Osteoblast (primary cell): ENCODE data around the gene ZFAND3. TPM values are rescaled to one million over a fixed set of nuclear protein-coding genes. Genes with fewer than 3 reads are reported as not detected.

Source experiments
- DNase-seq: peaks from one replicate; pipeline ENCODE4 v3.0.0; 2011; ENCODE audit warnings: low spot score, mixed read lengths; ENCODE audit not compliant: insufficient read length; ENCODE audit errors: missing footprints
- H2AFZ ChIP-seq: 2 replicates; pipeline ENCODE4 v1.6.0; 2011; ENCODE audit warnings: mild to moderate bottlenecking, low read length
- H3K27ac ChIP-seq: 2 replicates; pipeline ENCODE4 v1.5.1; 2011; ENCODE audit warnings: mild to moderate bottlenecking, low read depth, low read length, moderate library complexity
- H3K27me3 ChIP-seq: 2 replicates; pipeline ENCODE4 v1.6.0; 2012; ENCODE audit warnings: mild to moderate bottlenecking, control low read depth, inconsistent platforms, low read length, moderate library complexity; ENCODE audit not compliant: insufficient read depth
- H3K36me3 ChIP-seq: 2 replicates; pipeline ENCODE4 v1.5.1; 2011; ENCODE audit warnings: mild to moderate bottlenecking, low read length, control low read depth, moderate library complexity; ENCODE audit not compliant: insufficient read depth
- H3K4me1 ChIP-seq: 2 replicates; pipeline ENCODE4 v1.5.1; 2011; ENCODE audit warnings: mild to moderate bottlenecking, low read length, control low read depth, moderate library complexity; ENCODE audit not compliant: insufficient read depth
- H3K4me2 ChIP-seq: 2 replicates; pipeline ENCODE4 v1.6.0; 2011; ENCODE audit warnings: mild to moderate bottlenecking, low read length; ENCODE audit not compliant: insufficient read depth
- H3K4me3 ChIP-seq: fragments of 200-600 bp; sonication (generic); 3 replicates; pipeline ENCODE4 v1.5.1; 2012; ENCODE audit warnings: mild to moderate bottlenecking, low read length, inconsistent platforms; ENCODE audit not compliant: insufficient read depth
- H3K79me2 ChIP-seq: 2 replicates; pipeline ENCODE4 v1.6.0; 2012; ENCODE audit warnings: mild to moderate bottlenecking, low read length, control low read depth, inconsistent platforms; ENCODE audit not compliant: insufficient read depth
- H3K9me3 ChIP-seq: 2 replicates; pipeline ENCODE4 v1.5.1; 2011; ENCODE audit warnings: low read depth, low read length, control low read depth
- H4K20me1 ChIP-seq: 2 replicates; pipeline ENCODE4 v1.6.0; 2012; ENCODE audit warnings: mild to moderate bottlenecking, low read length, control low read depth; ENCODE audit not compliant: insufficient read depth
- CTCF ChIP-seq: IDR thresholded peaks from 2 replicates; pipeline ENCODE4 v1.5.1; 2011; ENCODE audit warnings: mild to moderate bottlenecking, low read depth, low read length, moderate library complexity; ENCODE audit errors: extremely low read depth
- total RNA-seq: library from RNA; depleted of rRNA; stranded (reverse); fragments of >200 nt; gene quantifications from 2 replicates; pipeline ENCODE4 v1.2.3, GENCODE V29; 2012

Gene ZFAND3
- total RNA-seq, 1 donor: 27.1 TPM

DNA sequence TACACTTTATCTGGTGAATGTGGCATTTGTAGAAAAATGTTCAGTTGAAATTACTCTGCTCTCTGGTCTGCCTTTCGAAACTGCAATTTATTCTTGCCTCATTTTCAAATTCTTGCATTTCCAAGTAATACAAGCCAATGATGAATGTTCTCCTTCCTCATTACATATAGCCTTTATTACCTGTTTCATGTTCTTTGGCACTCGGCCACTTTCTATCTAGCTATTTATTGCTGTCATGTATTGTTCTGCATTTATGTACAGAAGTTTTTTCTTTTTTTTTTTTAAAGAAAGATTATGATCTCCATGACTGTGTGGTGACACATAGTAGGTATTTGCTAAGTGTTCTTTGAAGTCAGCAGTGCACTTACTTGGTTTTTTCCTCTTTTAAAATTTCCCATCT is 261.4 kb downstream of the ZFAND3 start:
- Histone ChIP-seq H3K79me2 (peaks cover 49% of the 10 kb centered on the region), H4K20me1 (peaks cover 53% of the 10 kb centered on the region), H3K9me3 (no peaks in the 10 kb centered on the region), H2AFZ (no peak overlapping the region), H3K4me3 (no peak overlapping the region), H3K27me3 (no peaks in the 10 kb centered on the region), H3K4me2 (peak overlapping the region; percentile 69), H3K36me3 (peaks cover 6% of the 10 kb centered on the region), H3K27ac (peak overlapping the region; percentile 67), H3K4me1 (peaks cover 18% of the 10 kb centered on the region)
- TF ChIP-seq CTCF: no peak
- DNase-seq: no peak

GRCh38 chr6:38085031-38085430 is 265.5 kb downstream of the ZFAND3 start:
- H3K27ac ChIP-seq: no peak overlapping the region
- TF ChIP-seq CTCF: no peak
- no peak overlapping the region for H3K4me3 ChIP-seq
- H3K27me3 ChIP-seq: no peaks in the 10 kb centered on the region
- peaks cover 39% of the 10 kb centered on the region for H3K79me2 ChIP-seq
- DNase-seq: no peak
- H3K4me2 ChIP-seq: no peak overlapping the region
- peaks cover 31% of the 10 kb centered on the region for H4K20me1 ChIP-seq
- no peak overlapping the region for H2AFZ ChIP-seq
- no peaks in the 10 kb centered on the region for H3K9me3 ChIP-seq
- H3K36me3 ChIP-seq: peaks cover 6% of the 10 kb centered on the region
- H3K4me1 ChIP-seq: peaks cover 11% of the 10 kb centered on the region

GRCh38 chr6:38086346-38086745 is 266.8 kb downstream of the ZFAND3 start:
- Histone ChIP-seq H3K4me3 (no peak overlapping the region), H3K9me3 (no peaks in the 10 kb centered on the region), H4K20me1 (peaks cover 27% of the 10 kb centered on the region), H3K79me2 (peaks cover 45% of the 10 kb centered on the region), H3K27ac (no peak overlapping the region), H3K36me3 (peaks cover 6% of the 10 kb centered on the region), H3K27me3 (no peaks in the 10 kb centered on the region), H3K4me1 (peaks cover 2% of the 10 kb centered on the region), H2AFZ (no peak overlapping the region), H3K4me2 (no peak overlapping the region)
- no peak for DNase-seq
- TF ChIP-seq CTCF: no peak

- H4K20me1 ChIP-seq: peaks cover 31% of the 10 kb centered on the region
- peaks cover 53% of the 10 kb centered on the region for H3K79me2 ChIP-seq
- no peak overlapping the region for H3K4me3 ChIP-seq
- no peak for TF ChIP-seq CTCF
- H3K36me3 ChIP-seq: peaks cover 6% of the 10 kb centered on the region
- no peak overlapping the region for H3K4me2 ChIP-seq
- no peaks in the 10 kb centered on the region for H3K27me3 ChIP-seq
- no peaks in the 10 kb centered on the region for H3K4me1 ChIP-seq
- no peak overlapping the region for H3K27ac ChIP-seq
- no peaks in the 10 kb centered on the region for H3K9me3 ChIP-seq
- DNase-seq: no peak
- no peak overlapping the region for H2AFZ ChIP-seq
These were observed 268.5 kb downstream of the ZFAND3 start for GRCh38 chr6:38088010-38088409.
